NCI-H446 (cell line): ENCODE data around the gene YTHDC1.
"Not testable (repeated sequence)": the region's sequence is repeated elsewhere in the genome, so short reads cannot be mapped to it uniquely, and the experiment has no call there.

Source experiments
- DNase-seq, 2 experiments: peaks; one replicate each; lab custom pipeline; 2025; lab: John Stamatoyannopoulos, UW

Gene YTHDC1

GRCh38 chr4:68288393-68288740 lies 61.5 kb downstream of the YTHDC1 start:
- DNase-seq, result no peak

GRCh38 chr4:68287704-68288392 lies 62.0 kb downstream of the YTHDC1 start:
- no peak for DNase-seq

- no peak for DNase-seq
Observed at GRCh38 chr4:68283714-68284113, 66.2 kb downstream of the YTHDC1 start.

DNA sequence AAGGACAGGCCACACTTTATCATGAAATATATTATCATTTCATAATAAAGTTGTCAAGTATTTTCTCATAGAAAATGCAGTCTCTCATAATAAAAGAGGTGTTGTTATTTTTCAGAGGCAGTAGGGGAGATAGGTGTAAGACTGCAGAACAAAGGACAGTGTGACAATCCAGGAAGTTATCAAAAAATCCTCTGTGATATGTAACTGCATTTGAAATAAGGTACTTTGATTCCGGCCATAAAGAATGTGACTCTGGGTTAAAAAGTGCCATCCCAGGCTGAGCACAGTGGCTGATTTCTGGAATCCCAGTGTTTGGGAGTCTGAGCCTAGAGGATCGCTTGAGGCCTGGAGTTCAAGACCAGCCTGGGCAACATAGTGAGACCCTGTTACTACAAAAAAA lies 66.8 kb downstream of the YTHDC1 start:
- DNase-seq, result no peak

- not testable (repeated sequence) for DNase-seq
Observed at GRCh38 chr4:68281796-68282740, 67.8 kb downstream of the YTHDC1 start.

- DNase-seq, result no peak
Observed at GRCh38 chr4:68278029-68278428, 71.9 kb downstream of the YTHDC1 start.

DNA sequence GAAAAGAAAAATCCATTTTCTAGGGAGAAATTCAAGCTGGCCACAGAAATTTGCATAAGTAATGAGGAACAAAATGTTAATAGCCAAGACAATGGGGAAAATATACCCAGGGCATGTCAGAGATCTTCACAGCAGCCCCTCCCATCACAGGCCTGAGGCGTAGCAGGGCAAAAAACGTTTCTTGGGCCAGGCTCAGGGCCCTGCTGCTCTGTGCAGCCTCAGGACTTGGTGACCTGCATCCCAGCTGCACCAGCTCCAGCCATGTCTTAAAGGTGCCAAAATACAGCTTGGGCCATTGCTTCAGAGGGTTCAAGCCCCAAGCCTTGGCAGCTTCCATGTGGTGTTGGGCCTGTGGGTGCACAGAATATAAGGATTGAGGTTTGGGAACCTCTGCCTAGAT lies 72.3 kb downstream of the YTHDC1 start:
- DNase-seq, result no peak

GRCh38 chr4:68272860-68273259 lies 77.0 kb downstream of the YTHDC1 start:
- no peak for DNase-seq

GRCh38 chr4:68272380-68272779 lies 77.5 kb downstream of the YTHDC1 start:
- DNase-seq, result no peak

DNA sequence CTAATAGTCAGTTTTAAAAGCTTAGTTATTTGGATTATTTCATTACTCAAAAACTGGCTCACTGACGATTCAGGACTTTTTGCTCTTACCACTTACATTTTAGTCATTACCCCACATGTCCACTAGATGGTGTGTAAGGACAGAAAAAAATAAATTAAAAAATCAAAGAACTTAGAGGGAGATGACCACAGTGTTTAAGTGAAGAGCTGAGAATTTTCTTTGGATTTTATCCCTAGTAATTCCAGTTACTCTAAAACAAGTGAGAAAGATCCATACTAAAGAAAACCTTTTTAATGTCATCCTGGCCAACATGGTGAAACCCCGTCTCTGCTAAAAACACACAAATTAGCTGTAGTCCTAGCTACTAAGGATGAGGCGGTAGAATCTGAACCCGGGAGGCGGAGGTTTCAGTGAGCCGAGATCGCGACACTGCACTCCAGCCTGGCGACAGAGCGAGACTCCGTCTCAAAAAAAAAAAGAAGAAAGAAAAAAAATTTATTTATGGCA lies 78.0 kb downstream of the YTHDC1 start:
- peak in 1 of 2 experiments; percentile 52 for DNase-seq

DNA sequence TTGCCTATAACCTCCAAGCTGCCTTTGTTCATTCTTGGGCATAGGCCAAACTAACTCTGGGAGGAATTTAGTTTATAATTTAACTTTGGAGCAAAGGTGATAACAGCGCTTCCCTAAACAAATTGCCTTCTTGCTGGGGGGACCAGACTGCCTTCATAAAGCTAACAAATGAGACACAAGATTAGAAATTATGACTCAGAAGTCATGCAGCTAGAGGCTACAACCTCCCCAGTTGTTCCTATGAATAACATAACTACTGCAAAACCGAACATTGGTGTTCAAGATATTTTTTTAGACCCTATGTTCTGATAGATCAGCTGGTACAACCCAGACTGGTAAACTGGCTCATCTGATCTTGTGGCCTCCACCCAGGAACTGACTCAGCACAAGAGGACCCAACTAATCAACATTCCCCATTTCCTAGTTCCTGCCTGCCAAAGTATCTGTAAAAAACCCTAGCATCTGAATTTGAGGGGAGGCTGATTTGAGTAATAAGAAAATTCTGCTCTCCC lies 82.4 kb downstream of the YTHDC1 start:
- no peak for DNase-seq

DNA sequence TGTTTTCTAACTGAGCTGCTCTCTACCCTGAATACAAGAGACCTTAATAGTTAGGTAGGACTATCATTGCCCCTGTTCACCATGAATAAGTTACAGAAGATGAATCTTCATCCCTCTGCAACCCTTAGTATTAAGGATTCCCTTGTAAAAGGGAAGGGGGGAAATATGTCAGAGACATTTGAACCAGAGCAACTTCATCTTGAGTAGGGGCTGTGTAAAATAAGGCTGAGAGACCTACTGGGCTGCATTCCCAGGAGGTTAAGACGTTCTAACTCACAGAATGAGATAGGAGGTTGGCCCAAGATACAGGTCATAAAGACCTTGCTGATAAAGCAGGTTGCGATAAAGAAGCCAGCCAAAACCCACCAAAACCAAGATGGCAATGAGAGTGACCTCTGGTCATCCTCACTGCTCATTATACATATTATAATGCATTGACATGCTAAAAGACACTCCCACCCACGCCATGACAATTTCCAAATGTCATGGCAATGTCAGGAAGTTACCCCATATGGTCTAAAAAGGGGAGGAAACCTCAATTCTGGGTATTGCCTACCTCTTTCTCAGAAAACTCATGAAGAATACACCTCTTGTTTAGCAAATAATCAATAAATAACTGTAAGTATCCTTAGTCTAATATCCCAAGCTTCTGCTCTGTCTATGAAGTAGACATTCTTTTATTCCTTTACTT lies 84.9 kb downstream of the YTHDC1 start:
- DNase-seq, result no peak
